K562 (cell line): Measurements from ENCODE around the gene TIMP2. TPM values are rescaled to one million over a fixed set of nuclear protein-coding genes. Genes with fewer than 3 reads are reported as not detected.

Source experiments
- ATAC-seq: fragments of 200-7000 bp; cut with Tn5 transposase; 3 replicates; pipeline ENCODE4 v1.9.1; 2020; ENCODE audit warnings: moderate library complexity
- BruUV-seq: library from RNA; stranded (reverse); fragments of 400-500 nt; replicated peaks from 2 replicates; lab custom pipeline; 2021; lab: Mats Ljungman, UMichigan
- CTCF ChIA-PET: fragments of 300-600 bp; formaldehyde crosslinking; extraction: SDS; loops from one replicate; lab custom pipeline; 2021; ENCODE audit warnings: low intra/inter-chr PET ratio; lab: Yijun Ruan, JAX
- POLR2A ChIA-PET: fragments of 300-600, 350-650 bp; sonication (Branson Sonifier 250); formaldehyde crosslinking; extraction: SDS; loops from one replicate; lab custom pipeline; 2021; ENCODE audit warnings: antibody characterized with exemption, inconsistent platforms; lab: Yijun Ruan, JAX
- DNase-seq, 4 experiments: peaks; one replicate each; pipeline versions ENCODE4 v3.0.0 to v3.0.0-alpha.2; 2011 to 2018; ENCODE audit warnings: low spot score in 3 of 4, mixed read lengths in 3 of 4; ENCODE audit errors: extremely low read depth in 1 of 4
- FAIRE-seq: peaks from 2 replicates; lab custom pipeline; 2011; peaks lifted over from hg19 to GRCh38; lab: Jason Lieb, UNC
- H2AFZ ChIP-seq: 2 replicates; pipeline ENCODE4 v1.6.0; 2011; ENCODE audit warnings: low read depth, low read length, control low read depth, inconsistent platforms
- H3K27ac ChIP-seq: fragments of 200-600 bp; 3 replicates; pipeline ENCODE4 v1.8.0; 2011; ENCODE audit warnings: low read depth, mild to moderate bottlenecking, control low read depth, inconsistent platforms, low read length, moderate library complexity, mixed read lengths; ENCODE audit errors: extremely low read depth
- H3K27me3 ChIP-seq, 2 experiments: fragments of 300-600 bp in 1 of 2; 2 replicates in 1 of 2; 3 replicates in 1 of 2; pipeline versions ENCODE4 v1.6.0 to v1.8.0; 2011; ENCODE audit warnings: inconsistent platforms in 2 of 2, low read length in 2 of 2, mild to moderate bottlenecking in 1 of 2, mixed read lengths in 1 of 2, moderate library complexity in 1 of 2; ENCODE audit not compliant: control insufficient read depth in 2 of 2, insufficient read depth in 2 of 2
- H3K36me3 ChIP-seq: fragments of 300-600 bp; 3 replicates; pipeline ENCODE4 v1.8.0; 2011; ENCODE audit warnings: mild to moderate bottlenecking, low read length, inconsistent platforms; ENCODE audit not compliant: control insufficient read depth, insufficient read depth
- H3K4me1 ChIP-seq, 2 experiments: fragments of 200-600 bp in 1 of 2; replicated peaks in 1 of 2; 2 replicates in 1 of 2; 3 replicates in 1 of 2; pipeline versions ENCODE4 v1.5.1 to v1.8.0; 2011; ENCODE audit warnings: inconsistent platforms in 2 of 2, low read length in 2 of 2, mild to moderate bottlenecking in 1 of 2, mixed read lengths in 1 of 2, moderate library complexity in 1 of 2; ENCODE audit not compliant: control insufficient read depth in 2 of 2, insufficient read depth in 2 of 2
- H3K4me2 ChIP-seq: 2 replicates; pipeline ENCODE4 v1.6.1; 2011; ENCODE audit warnings: low read length, control low read depth, inconsistent platforms, mixed read lengths; ENCODE audit not compliant: insufficient read depth
- H3K4me3 ChIP-seq: fragments of 200-600 bp; sonication (generic), shearing (Covaris generic); 2 replicates; pipeline ENCODE4 v1.5.1; 2016; ENCODE audit warnings: control low read depth, inconsistent platforms
- H3K79me2 ChIP-seq: fragments of 200-600 bp; 3 replicates; pipeline ENCODE4 v1.8.0; 2011; ENCODE audit warnings: low read length, inconsistent platforms; ENCODE audit not compliant: control insufficient read depth, insufficient read depth
- H3K9ac ChIP-seq, 2 experiments: 2 replicates each; pipeline versions ENCODE4 v1.6.0 to v1.6.1; 2011; ENCODE audit warnings: low read depth in 2 of 2, low read length in 2 of 2, control low read depth in 1 of 2, inconsistent platforms in 1 of 2, mild to moderate bottlenecking in 1 of 2, mixed read lengths in 1 of 2; ENCODE audit not compliant: insufficient read depth in 1 of 2
- H3K9me1 ChIP-seq: one replicate; pipeline ENCODE4 v1.6.0; 2011; ENCODE audit warnings: inconsistent platforms, mild to moderate bottlenecking, low read length, moderate library complexity; ENCODE audit not compliant: control insufficient read depth, insufficient read depth
- H3K9me3 ChIP-seq: replicated peaks from 2 replicates; pipeline ENCODE4 v1.5.1; 2011; ENCODE audit warnings: low read depth, low read length, inconsistent platforms; ENCODE audit not compliant: control insufficient read depth, insufficient read depth
- H4K20me1 ChIP-seq: replicated peaks from 2 replicates; pipeline ENCODE4 v1.6.1; 2011; ENCODE audit warnings: low read length, inconsistent platforms, mixed read lengths; ENCODE audit not compliant: control insufficient read depth, insufficient read depth
- BDP1 ChIP-seq: IDR thresholded peaks from 3 replicates; pipeline ENCODE4 v1.6.1; 2011; ENCODE audit not compliant: insufficient read length, insufficient read depth
- L3MBTL2 ChIP-seq: fragments of 450-650 bp; IDR thresholded peaks from 2 replicates; pipeline ENCODE4 v1.6.1; 2016; ENCODE audit warnings: mild to moderate bottlenecking, moderate library complexity
- STAT6 ChIP-seq: sonication (generic); formaldehyde crosslinking; IDR thresholded peaks from 2 replicates; pipeline ENCODE4 v1.8.1; 2023; ENCODE audit warnings: mild to moderate bottlenecking, missing genetic modification reagents
- TAF7 ChIP-seq: fragments of 450-650 bp; IDR thresholded peaks from 2 replicates; pipeline ENCODE4 v1.6.1; 2016; ENCODE audit warnings: missing genetic modification characterization, missing compliant biosample characterization
- TCF7 ChIP-seq: sonication (generic); IDR thresholded peaks from 2 replicates; pipeline ENCODE4 v1.6.1; 2016; ENCODE audit warnings: antibody characterized with exemption, borderline replicate concordance
- TSHZ1 ChIP-seq: fragments of 250-450 bp; sonication (Bioruptor Pico); IDR thresholded peaks from 2 replicates; pipeline ENCODE4 v1.4.0; 2020; ENCODE audit warnings: mild to moderate bottlenecking, moderate library complexity
- WGBS: fragments of 100-300 bp; shearing (Covaris generic); methylation state at CpG from one replicate; pipeline ENCODE4 v1.1.6; 2016; ENCODE audit warnings: low coverage, mixed read lengths; ENCODE audit not compliant: insufficient coverage; ENCODE audit errors: missing lambda C conversion rate; 5-methylcytosine and 5-hydroxymethylcytosine counted together
- in situ Hi-C: fragments of 300-500 bp; cut with MboI; formaldehyde crosslinking; loops from 4 replicates; pipeline ENCODE4 v1.15.0; 2018; ENCODE audit warnings: inconsistent platforms, mixed read lengths
- intact Hi-C: fragments of 100-400 bp; cut with micrococcal nuclease; formaldehyde crosslinking; loops from 2 replicates; pipeline ENCODE4 v1.14.2; 2022
- polyA plus RNA-seq, 8 experiments: library from polyadenylated mRNA; depleted of rRNA in 4 of 8; stranded (reverse) in 5 of 8; unstranded in 3 of 8; fragments of >200 nt; fragmentation: Nextera tagmentation in 2 of 8; fragmentation: Illumina TruSeq in 1 of 8; extraction: Ambion mirVana in 2 of 8; extraction: Trizol in 1 of 8; gene quantifications; 2 replicates each; pipeline versions ENCODE4 v1.2.1 to v1.2.3, GENCODE V29; 2011 to 2014; ENCODE audit warnings: inconsistent platforms in 1 of 8, missing spikeins in 1 of 8
- total RNA-seq, 7 experiments: library from RNA; depleted of rRNA in 6 of 7; stranded (reverse); fragments of >200 nt in 6 of 7; fragmentation: Illumina TruSeq in 2 of 7; extraction: Trizol in 2 of 7; gene quantifications; 2 replicates each; pipeline versions ENCODE4 v1.2.1 to v1.2.3, GENCODE V29; 2011 to 2021; ENCODE audit warnings: low replicate concordance in 1 of 7

The TIMP2 gene
- total and polyA plus RNA-seq, 9 of the 15 experiments (the other 6 are each of a cell fraction or from before 2014, with no cell fraction given): 0.55 TPM; not detected in 8

GRCh38 chr17:78947235-78948149 is 22.3 kb upstream of the TIMP2 start:
- H3K4me2 ChIP-seq: no peak overlapping the region
- no peaks in the 10 kb centered on the region for H3K9me3 ChIP-seq
- no TSS peak for BruUV-seq
- H4K20me1 ChIP-seq: no peaks in the 10 kb centered on the region; the same call in 1 of the 2 replicates
- ATAC-seq (no peak), FAIRE-seq (no peak), DNase-seq (no peak)
- ChIA-PET POLR2A (interaction anchor here (0.6 kb wide), 1 partner anchor 12 kb away, joined by 4 read pairs; no protein-coding TSS in a partner anchor), CTCF (no interaction called here)
- H3K4me1 ChIP-seq: no peaks in the 10 kb centered on the region
- no peaks in the 10 kb centered on the region for H3K36me3 ChIP-seq
- peaks cover 35 to 81% of the 10 kb centered on the region in 2 experiments for H3K27me3 ChIP-seq
- TF ChIP-seq L3MBTL2 (no peak), TCF7 (no peak), TAF7 (tag) (no peak), TSHZ1 (CRISPR knock-in tag) (no peak), BDP1 (no peak), STAT6 (CRISPR knock-in tag) (no peak)
- intact Hi-C loops: no loop called here
- 7% methylated on average over 18 of the region's 18 CpGs for WGBS
- no peak overlapping the region for H3K27ac ChIP-seq
- H3K79me2 ChIP-seq: no peaks in the 10 kb centered on the region
- no peak overlapping the region for H2AFZ ChIP-seq
- no peak overlapping the region for H3K4me3 ChIP-seq
- no peak overlapping the region for H3K9ac ChIP-seq
- in situ Hi-C loops: no loop called here
- no peaks in the 10 kb centered on the region for H3K9me1 ChIP-seq
